HG03520 (cell line): ENCODE results near the gene ANXA3.
"Not testable (repeated sequence)": the region's sequence is repeated elsewhere in the genome, so short reads cannot be mapped to it uniquely, and the experiment has no call there.

ENCODE experiments used
- ATAC-seq: cut with Tn5 transposase; IDR thresholded peaks from one replicate; pipeline ENCODE4 v1.9.1; 2021; ENCODE audit warnings: mild to moderate bottlenecking, moderate library complexity; ENCODE audit not compliant: unreplicated experiment

Gene ANXA3

GRCh38 chr4:78551420-78552351 lies at the start of gene ANXA3:
Gene ANXA3 (plus strand): TSS chr4:78551770. CDS start chr4:78554474, 2,704 bp downstream.
- ATAC-seq = peak; percentile 46

GRCh38 chr4:78506260-78506659 lies 45.3 kb upstream of the ANXA3 start:
- ATAC-seq = not testable (repeated sequence)

GRCh38 chr4:78509043-78509442 lies 42.5 kb upstream of the ANXA3 start:
- ATAC-seq = no peak

GRCh38 chr4:78510108-78510507 lies 41.5 kb upstream of the ANXA3 start:
- no peak for ATAC-seq

GRCh38 chr4:78510681-78511080 lies 40.9 kb upstream of the ANXA3 start:
- ATAC-seq = no peak

- ATAC-seq = no peak
Measured at GRCh38 chr4:78512357-78512920, 39.1 kb upstream of the ANXA3 start.

GRCh38 chr4:78513411-78513975 lies 38.1 kb upstream of the ANXA3 start:
- no peak for ATAC-seq

GRCh38 chr4:78517050-78517652 lies 34.4 kb upstream of the ANXA3 start:
- no peak for ATAC-seq

- ATAC-seq = no peak
Measured at GRCh38 chr4:78518561-78518960, 33.0 kb upstream of the ANXA3 start.

- no peak for ATAC-seq
Measured at GRCh38 chr4:78519962-78520361, 31.6 kb upstream of the ANXA3 start.

- no peak for ATAC-seq
Measured at GRCh38 chr4:78520808-78521226, 30.8 kb upstream of the ANXA3 start.

GRCh38 chr4:78524009-78524408 lies 27.6 kb upstream of the ANXA3 start:
- ATAC-seq = no peak

GRCh38 chr4:78525559-78525958 lies 26.0 kb upstream of the ANXA3 start:
- ATAC-seq = no peak

GRCh38 chr4:78527103-78527502 lies 24.5 kb upstream of the ANXA3 start:
- no peak for ATAC-seq

- ATAC-seq = no peak
Measured at GRCh38 chr4:78527555-78527954, 24.0 kb upstream of the ANXA3 start.

GRCh38 chr4:78528327-78528726 lies 23.2 kb upstream of the ANXA3 start:
- ATAC-seq = no peak

GRCh38 chr4:78529569-78530209 lies 21.9 kb upstream of the ANXA3 start:
- ATAC-seq = no peak

- ATAC-seq = no peak
Measured at GRCh38 chr4:78532046-78532445, 19.5 kb upstream of the ANXA3 start.

- no peak for ATAC-seq
Measured at GRCh38 chr4:78533854-78534253, 17.7 kb upstream of the ANXA3 start.

GRCh38 chr4:78534286-78534955 lies 17.1 kb upstream of the ANXA3 start:
- ATAC-seq = no peak
